Chondrocyte (in vitro differentiated cells): ENCODE measurements around the gene SIK1. TPM values are rescaled to one million over a fixed set of nuclear protein-coding genes. Genes with fewer than 3 reads are reported as not detected.
"Not testable (repeated sequence)": the region's sequence is repeated elsewhere in the genome, so short reads cannot be mapped to it uniquely, and the experiment has no call there.

Experiments
- DNase-seq: peaks from one replicate; pipeline ENCODE4 v3.0.0; 2021; ENCODE audit warnings: mixed read lengths, low spot score
- H3K27ac Mint-ChIP-seq: one replicate; pipeline ENCODE4 v1.8.0; 2021; ENCODE audit warnings: mild to moderate bottlenecking, moderate library complexity, mixed read lengths; ENCODE audit not compliant: unreplicated experiment
- H3K27me3 Mint-ChIP-seq: 2 replicates; pipeline ENCODE4 v1.8.0; 2021; ENCODE audit warnings: low read depth, mixed read lengths
- H3K36me3 Mint-ChIP-seq: 2 replicates; pipeline ENCODE4 v1.8.0; 2021; ENCODE audit warnings: low read depth, mixed read lengths
- H3K4me1 Mint-ChIP-seq: 2 replicates; pipeline ENCODE4 v1.8.0; 2021; ENCODE audit warnings: low read depth, mild to moderate bottlenecking, mixed read lengths
- H3K4me3 Mint-ChIP-seq: one replicate; pipeline ENCODE4 v1.8.0; 2021; ENCODE audit warnings: mild to moderate bottlenecking, moderate library complexity, mixed read lengths; ENCODE audit not compliant: unreplicated experiment
- H3K9me3 Mint-ChIP-seq: 2 replicates; pipeline ENCODE4 v1.8.0; 2021; ENCODE audit warnings: low read depth, mixed read lengths
- long read RNA-seq: library from polyadenylated mRNA; stranded (forward); transcript quantifications from one replicate; pipeline ENCODE4 v2.0.0, GENCODE V29; 2021
- total RNA-seq: library from RNA; stranded (reverse); gene quantifications from 3 replicates; pipeline ENCODE4 v1.2.1, GENCODE V29; 2021
- TF ChIP-seq, protein P1 (sequence below): fragments of 200-600 bp; sonication (generic); IDR thresholded peaks from 2 replicates; pipeline ENCODE4 v1.5.0; 2021; ENCODE audit warnings: antibody characterized with exemption, mild to moderate bottlenecking, moderate library complexity

SIK1 gene
- 53.9 to 77.7 TPM (median 60.7 TPM) in 3 replicates for total RNA-seq
- long read RNA-seq, partial matches to known transcripts = 0 of 1 reads
- long read RNA-seq, other reads (novel, unspliced or antisense) = 1 of 1 reads

DNA sequence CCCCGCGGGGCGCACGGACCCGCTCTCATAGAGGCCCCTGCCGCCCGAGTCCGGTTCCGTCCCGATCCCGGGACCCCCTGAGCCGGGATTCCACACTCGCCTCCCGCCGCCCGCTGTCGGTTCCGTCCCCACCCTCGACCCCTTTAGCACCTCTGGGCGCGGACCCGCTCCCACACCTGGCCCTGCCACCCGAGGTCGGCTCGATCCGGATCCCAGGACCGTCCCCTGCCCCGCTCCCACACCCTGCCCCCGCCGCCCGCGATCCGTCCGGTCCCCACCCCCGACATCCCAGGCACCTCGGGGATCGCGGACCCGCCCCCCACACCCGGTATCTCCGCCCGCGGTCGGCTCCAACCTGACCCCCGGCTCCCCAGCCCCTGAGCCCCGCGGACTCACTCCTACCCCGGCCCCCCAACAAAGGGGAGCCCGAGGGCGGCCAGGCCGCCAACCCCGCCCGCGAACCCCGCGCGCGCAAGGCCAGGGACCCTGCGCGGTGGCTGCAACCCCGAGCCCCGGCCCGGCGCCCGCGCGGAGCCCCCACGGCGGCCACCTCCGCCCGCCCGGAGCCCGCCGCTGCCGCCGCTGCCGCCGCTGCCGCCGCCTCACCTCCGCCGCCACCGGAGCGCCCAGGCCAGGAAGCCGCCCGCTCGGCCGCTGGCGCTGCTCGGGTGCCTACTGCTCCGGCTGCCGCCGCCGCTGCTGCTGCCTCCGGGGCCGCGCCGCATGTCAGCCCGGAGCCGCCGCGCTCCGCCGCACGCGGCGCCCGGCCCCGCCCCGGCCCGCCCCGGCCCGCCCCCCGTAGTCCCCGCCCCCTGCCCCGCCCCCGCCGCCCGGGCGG is at the start of gene SIK1:
SIK1 (minus strand) TSS at position 728 of the 838 bp plus-strand sequence. CDS start 953 bp downstream, outside the sequence.
- not testable (repeated sequence) for DNase-seq, H3K27ac Mint-ChIP-seq, H3K27me3 Mint-ChIP-seq, H3K36me3 Mint-ChIP-seq, H3K9me3 Mint-ChIP-seq, H3K4me1 Mint-ChIP-seq, H3K4me3 Mint-ChIP-seq

DNA sequence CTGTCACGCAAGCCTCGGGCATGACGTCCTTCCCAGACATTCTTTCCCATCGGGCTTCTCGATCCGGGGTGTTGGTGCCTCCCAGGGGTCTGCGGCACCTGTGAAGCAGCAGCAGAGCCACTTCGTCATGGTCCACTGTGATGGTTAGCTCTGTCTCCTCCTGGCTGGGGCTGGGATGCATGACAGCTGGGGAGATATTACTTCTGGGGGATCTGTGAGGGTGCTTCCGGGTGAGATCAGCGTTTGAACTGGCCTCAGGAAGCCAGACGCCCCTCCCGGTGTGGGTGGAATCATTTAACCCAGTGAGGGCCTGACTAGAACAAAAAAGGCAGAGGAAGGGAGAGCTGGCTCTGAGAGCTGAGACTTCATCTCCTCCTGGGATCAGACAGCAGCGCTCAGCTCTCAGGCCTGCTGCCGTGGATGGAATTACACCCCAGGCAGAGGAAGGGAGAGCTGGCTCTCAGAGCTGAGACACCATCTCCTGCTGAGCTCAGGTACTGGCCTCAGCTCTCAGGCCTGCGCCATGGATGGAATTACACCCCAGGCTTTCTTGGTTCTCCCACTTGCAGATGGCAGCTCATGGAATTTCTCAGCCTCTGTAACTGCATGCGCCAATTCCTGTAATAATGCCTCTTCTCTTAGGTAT is 44.8 kb upstream of the SIK1 start:
- not testable (repeated sequence) for H3K4me1 Mint-ChIP-seq, DNase-seq, H3K27ac Mint-ChIP-seq

DNA sequence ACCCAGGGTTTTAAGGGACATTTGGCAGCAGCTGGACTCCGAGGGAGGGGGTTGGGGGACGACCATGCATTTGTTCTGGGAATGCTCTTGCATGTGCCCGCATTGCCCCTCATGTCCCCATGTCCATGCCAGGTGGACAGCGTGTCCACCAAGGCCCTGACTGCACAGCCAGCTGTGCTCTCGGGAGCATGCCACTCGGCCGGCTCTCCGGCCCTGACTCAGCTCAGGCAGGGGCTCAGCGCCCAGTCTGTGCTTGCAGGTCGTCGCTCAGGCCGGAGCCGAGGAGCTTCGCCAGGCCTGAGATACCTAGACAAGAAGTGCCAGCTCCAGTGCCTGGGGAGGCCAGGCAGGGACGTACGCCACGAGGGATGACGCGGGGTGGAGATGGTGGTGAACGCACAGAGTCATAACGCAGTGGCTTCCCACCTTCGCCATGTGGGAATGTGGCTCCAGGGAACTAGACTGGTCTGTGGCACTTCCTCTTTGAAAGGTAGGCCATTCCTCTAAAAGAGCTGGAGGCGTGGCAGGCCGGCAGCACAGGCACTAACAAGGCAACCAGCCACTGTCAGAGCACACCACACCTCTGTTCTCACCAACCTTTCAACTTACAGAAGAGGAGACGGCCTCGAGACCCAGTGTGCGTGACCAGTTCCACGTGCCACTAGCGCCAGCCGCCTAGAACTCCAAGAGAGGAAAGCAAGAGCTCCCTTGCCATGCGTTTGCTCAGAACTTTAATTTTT is 43.0 kb upstream of the SIK1 start:
- not testable (repeated sequence) for H3K9me3 Mint-ChIP-seq, H3K27me3 Mint-ChIP-seq, DNase-seq, H3K36me3 Mint-ChIP-seq, H3K4me1 Mint-ChIP-seq, H3K27ac Mint-ChIP-seq, H3K4me3 Mint-ChIP-seq

More for the DNA sequence above, 44.8 kb upstream of the SIK1 start:
- H3K9me3 Mint-ChIP-seq, H3K36me3 Mint-ChIP-seq, H3K27me3 Mint-ChIP-seq, H3K4me3 Mint-ChIP-seq: not testable (repeated sequence)

DNA sequence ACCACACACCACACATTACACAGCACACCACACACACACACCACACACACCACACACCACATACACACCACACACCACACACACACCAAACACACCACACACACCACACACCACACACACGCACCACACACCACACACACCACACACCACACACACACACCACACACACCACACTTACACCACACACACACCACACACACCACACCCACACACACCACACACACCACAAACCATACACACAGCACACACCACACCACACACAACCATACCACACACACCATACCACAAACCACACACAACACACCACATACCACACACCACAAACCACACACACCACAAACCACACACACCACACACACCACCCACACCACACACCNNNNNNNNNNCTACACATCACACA is 40.9 kb upstream of the SIK1 start:
- TF ChIP-seq, protein P1, sequence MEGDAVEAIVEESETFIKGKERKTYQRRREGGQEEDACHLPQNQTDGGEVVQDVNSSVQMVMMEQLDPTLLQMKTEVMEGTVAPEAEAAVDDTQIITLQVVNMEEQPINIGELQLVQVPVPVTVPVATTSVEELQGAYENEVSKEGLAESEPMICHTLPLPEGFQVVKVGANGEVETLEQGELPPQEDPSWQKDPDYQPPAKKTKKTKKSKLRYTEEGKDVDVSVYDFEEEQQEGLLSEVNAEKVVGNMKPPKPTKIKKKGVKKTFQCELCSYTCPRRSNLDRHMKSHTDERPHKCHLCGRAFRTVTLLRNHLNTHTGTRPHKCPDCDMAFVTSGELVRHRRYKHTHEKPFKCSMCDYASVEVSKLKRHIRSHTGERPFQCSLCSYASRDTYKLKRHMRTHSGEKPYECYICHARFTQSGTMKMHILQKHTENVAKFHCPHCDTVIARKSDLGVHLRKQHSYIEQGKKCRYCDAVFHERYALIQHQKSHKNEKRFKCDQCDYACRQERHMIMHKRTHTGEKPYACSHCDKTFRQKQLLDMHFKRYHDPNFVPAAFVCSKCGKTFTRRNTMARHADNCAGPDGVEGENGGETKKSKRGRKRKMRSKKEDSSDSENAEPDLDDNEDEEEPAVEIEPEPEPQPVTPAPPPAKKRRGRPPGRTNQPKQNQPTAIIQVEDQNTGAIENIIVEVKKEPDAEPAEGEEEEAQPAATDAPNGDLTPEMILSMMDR = no peak
- peaks cover 3% of the 10 kb centered on the region for H3K4me1 Mint-ChIP-seq
- H3K27me3 Mint-ChIP-seq = no peaks in the 10 kb centered on the region
- H3K36me3 Mint-ChIP-seq = no peaks in the 10 kb centered on the region
- no peak for DNase-seq
- H3K27ac Mint-ChIP-seq = no peak overlapping the region
- no peak overlapping the region for H3K4me3 Mint-ChIP-seq
- no peaks in the 10 kb centered on the region for H3K9me3 Mint-ChIP-seq

DNA sequence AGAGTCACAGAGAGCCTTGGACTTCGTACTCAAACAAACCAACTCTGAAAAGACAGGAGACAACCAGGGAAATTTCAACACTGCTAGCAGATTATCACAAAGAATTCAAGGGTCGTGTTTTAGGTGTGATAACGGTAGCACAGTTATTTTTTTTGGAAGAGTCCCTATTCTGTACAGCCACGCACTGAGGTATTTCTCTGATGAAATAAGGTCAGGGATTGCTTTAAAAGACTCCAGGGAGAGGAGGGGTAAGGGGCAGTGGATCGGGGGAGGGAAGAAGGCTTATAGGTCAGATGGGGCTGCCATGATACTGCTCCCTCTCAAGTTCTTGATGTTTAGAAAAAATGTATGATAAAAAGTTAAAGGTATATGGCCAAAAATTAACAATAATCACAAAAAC is 38.2 kb upstream of the SIK1 start:
- H3K27ac Mint-ChIP-seq, H3K4me3 Mint-ChIP-seq, H3K36me3 Mint-ChIP-seq, H3K4me1 Mint-ChIP-seq, H3K9me3 Mint-ChIP-seq, H3K27me3 Mint-ChIP-seq, DNase-seq: not testable (repeated sequence)

DNA sequence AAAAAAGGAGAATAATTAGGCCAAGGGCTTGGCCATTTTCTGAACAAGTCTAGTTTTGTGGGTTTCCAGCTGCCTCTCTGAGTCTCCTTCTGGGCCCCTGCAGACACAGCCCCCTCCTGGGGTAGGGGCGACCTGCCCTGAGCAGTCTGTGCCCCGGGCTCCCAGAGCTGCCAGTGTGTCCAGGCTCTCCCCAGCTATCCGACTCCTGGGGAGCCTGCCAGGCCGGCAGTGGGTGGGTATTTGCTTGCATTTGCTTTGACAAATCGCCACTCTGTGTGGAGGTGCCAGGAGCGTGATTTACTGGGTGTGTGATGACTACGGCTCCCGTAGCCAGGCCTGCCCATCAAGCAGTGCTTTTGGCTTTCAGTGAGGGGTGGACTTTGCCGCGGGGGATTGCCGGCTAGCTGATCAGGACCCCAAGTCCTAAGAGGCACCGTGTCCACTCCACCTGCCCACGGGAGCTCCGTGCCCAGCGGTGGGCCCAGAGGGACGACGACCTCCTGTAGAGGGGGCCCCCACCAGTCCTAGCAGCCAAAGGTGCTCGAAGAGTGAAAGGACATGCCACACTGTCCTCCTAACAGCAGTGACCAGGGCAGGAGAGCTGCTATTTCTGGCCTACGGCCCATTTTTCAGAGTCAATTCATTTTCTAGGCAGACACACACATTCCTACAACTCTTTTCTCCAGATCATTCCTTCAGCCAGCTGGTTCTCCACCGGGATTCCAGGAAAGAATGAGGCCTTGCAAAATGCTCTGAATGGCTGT is 36.7 kb upstream of the SIK1 start:
- H3K27me3 Mint-ChIP-seq, H3K4me1 Mint-ChIP-seq, DNase-seq, H3K36me3 Mint-ChIP-seq, H3K27ac Mint-ChIP-seq, H3K4me3 Mint-ChIP-seq, H3K9me3 Mint-ChIP-seq: not testable (repeated sequence)

DNA sequence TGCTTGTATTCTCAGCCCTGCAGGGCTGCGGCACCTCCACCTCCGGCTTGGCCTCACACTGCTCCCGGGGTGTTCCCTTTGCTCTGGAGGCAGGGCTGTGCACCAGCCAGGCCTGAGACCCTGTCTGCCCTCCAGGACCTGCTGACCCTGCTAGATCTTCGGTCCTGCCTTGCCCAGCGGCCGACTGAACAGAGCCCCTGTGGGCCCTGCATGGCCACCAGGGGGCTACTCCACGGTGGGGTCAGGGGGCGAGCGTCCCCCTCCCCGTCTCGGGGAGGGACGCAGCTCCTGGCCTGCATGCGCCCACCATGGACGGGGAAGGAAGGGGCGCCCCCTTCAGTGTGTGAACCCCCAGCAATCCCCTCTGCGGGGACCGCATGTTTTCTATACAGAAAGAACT is 36.0 kb upstream of the SIK1 start:
- H3K9me3 Mint-ChIP-seq, H3K36me3 Mint-ChIP-seq, DNase-seq, H3K27ac Mint-ChIP-seq, H3K4me3 Mint-ChIP-seq, H3K4me1 Mint-ChIP-seq, H3K27me3 Mint-ChIP-seq: not testable (repeated sequence)

DNA sequence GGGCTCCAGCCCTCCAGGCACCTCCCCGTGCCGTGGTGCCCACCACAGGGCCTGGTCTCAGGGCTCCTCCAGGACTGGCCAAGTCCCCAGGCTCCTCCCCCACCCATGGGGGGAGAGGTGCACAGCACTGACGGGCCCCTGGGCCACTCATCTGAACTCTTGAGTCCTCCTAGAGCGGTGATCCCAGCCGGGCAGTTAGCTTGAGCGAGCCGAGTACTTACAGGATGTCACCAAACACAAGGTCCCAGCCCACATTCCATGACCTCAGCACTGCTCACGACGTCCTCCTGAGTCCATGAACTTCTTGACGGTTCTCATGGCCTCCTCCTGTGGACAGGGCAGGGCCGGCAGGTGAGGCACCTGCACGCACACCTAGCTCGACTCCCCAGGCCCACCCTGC is 33.5 kb upstream of the SIK1 start:
- not testable (repeated sequence) for H3K27ac Mint-ChIP-seq, H3K36me3 Mint-ChIP-seq, H3K4me3 Mint-ChIP-seq

DNA sequence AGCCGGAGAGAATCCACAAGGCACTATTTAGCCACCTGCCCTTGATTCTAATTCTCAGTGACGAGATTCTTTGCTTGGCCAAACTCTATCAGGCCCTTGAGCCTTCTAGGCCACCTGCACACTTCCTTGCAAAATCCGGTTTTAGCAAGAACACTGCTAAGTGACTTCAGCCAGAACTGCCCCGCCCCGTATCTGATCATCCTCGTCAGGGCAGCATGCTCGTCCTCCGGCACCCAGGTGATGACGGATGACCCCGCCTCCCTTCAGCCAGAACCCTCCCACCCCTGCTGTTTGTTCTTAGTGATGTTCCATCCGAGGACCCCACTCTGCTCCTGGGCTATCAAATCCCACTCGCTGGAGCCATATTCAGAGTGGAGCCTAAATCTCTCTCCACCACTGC is 32.1 kb upstream of the SIK1 start:
- not testable (repeated sequence) for DNase-seq, H3K9me3 Mint-ChIP-seq, H3K4me1 Mint-ChIP-seq, H3K4me3 Mint-ChIP-seq, H3K27me3 Mint-ChIP-seq, H3K36me3 Mint-ChIP-seq, H3K27ac Mint-ChIP-seq

More for the DNA sequence above, 33.5 kb upstream of the SIK1 start:
- not testable (repeated sequence) for H3K27me3 Mint-ChIP-seq, DNase-seq, H3K4me1 Mint-ChIP-seq, H3K9me3 Mint-ChIP-seq

DNA sequence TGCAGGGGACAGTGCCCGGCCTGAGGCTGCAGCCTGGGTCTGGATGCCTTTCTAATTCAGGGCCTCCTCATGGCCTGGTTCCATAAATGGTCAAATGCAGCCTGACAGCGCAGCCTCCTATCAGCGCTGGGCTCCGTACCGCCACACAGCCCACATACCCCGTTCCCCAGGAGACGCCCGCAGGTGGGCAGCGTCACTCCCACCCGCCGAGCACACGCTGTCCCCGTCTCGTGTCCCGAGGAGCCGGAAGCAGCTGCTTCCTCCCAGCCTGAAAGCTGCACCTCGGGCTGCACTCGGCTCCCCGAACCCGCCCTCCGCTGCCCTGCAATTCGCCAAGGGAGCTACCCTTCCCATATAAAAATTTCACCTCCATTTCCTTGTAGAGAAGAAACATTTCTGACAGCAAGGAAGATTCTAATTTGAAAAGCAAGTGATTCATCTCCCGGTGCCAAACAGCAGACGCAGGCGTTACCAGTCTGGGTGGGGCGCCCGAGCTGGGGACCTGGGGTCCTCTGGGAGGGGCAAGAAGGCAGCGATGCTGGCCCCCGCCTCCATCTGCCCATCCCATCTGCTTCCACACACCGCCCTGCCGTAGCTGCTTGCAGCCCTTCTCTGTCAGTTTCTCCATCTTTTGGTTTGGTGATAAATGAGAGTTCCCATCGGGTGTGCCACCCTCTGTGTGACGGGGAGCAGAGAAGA is 29.8 kb upstream of the SIK1 start:
- not testable (repeated sequence) for H3K27ac Mint-ChIP-seq, H3K4me3 Mint-ChIP-seq, H3K4me1 Mint-ChIP-seq, H3K36me3 Mint-ChIP-seq, H3K27me3 Mint-ChIP-seq, H3K9me3 Mint-ChIP-seq, DNase-seq
